ENCODE data around the gene PCDH15.

DNA sequence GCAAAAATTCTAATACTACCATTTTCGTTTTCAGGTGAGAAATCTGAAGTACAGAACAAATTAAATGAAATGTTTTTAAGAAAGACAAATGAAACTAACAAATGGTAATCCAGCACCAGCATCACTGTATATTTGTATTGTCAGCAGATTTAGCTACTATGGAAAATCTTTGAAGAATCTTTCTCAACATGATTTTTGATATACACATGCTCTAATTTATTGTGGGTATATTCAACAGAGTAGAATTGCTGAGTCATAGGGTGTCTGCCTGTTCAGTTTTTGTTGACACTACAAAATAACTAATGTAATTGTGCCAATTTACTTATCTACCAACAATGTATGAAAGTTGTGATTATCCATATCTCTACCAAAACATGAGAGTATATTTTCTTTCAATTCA, 437.6 kb downstream of the PCDH15 start:
- no peak for TF ChIP-seq POLR2A (IDR thresholded peaks at IDR 0.05)
- TF ChIP-seq, protein P1, sequence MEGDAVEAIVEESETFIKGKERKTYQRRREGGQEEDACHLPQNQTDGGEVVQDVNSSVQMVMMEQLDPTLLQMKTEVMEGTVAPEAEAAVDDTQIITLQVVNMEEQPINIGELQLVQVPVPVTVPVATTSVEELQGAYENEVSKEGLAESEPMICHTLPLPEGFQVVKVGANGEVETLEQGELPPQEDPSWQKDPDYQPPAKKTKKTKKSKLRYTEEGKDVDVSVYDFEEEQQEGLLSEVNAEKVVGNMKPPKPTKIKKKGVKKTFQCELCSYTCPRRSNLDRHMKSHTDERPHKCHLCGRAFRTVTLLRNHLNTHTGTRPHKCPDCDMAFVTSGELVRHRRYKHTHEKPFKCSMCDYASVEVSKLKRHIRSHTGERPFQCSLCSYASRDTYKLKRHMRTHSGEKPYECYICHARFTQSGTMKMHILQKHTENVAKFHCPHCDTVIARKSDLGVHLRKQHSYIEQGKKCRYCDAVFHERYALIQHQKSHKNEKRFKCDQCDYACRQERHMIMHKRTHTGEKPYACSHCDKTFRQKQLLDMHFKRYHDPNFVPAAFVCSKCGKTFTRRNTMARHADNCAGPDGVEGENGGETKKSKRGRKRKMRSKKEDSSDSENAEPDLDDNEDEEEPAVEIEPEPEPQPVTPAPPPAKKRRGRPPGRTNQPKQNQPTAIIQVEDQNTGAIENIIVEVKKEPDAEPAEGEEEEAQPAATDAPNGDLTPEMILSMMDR (IDR thresholded peaks at IDR 0.05 in 4 of 5, conservative IDR thresholded peaks at IDR 0.05 in 1 of 5), result no peak
